MV-4-11 (cell line): ENCODE measurements around the gene MNS1.
"Not testable (repeated sequence)": the region's sequence is repeated elsewhere in the genome, so short reads cannot be mapped to it uniquely, and the experiment has no call there.

Source experiments
- DNase-seq: peaks from one replicate; lab custom pipeline; 2025; lab: John Stamatoyannopoulos, UW

MNS1 gene

GRCh38 chr15:56464893-56465520 is at the start of gene MNS1:
MNS1 (minus strand) TSS chr15:56465137; CDS start chr15:56464972, 165 bp downstream.
- peak; percentile 97 for DNase-seq

GRCh38 chr15:56496635-56497034 is 31.7 kb upstream of the MNS1 start:
- peak; percentile 64 for DNase-seq

GRCh38 chr15:56495533-56495932 is 30.6 kb upstream of the MNS1 start:
- DNase-seq = no peak

GRCh38 chr15:56495053-56495452 is 30.1 kb upstream of the MNS1 start:
- no peak for DNase-seq

- DNase-seq = no peak
Measured at GRCh38 chr15:56492791-56493555, 28.0 kb upstream of the MNS1 start.

- DNase-seq = no peak
Measured at GRCh38 chr15:56492236-56492635, 27.3 kb upstream of the MNS1 start.

- DNase-seq = peak; percentile 54
Measured at GRCh38 chr15:56491110-56491722, 26.3 kb upstream of the MNS1 start.

- DNase-seq = no peak
Measured at GRCh38 chr15:56490461-56490860, 25.5 kb upstream of the MNS1 start.

- DNase-seq = not testable (repeated sequence)
Measured at GRCh38 chr15:56486206-56486605, 21.3 kb upstream of the MNS1 start.

- DNase-seq = not testable (repeated sequence)
Measured at GRCh38 chr15:56485426-56485825, 20.5 kb upstream of the MNS1 start.

GRCh38 chr15:56484287-56484686 is 19.4 kb upstream of the MNS1 start:
- DNase-seq = no peak

- no peak for DNase-seq
Measured at GRCh38 chr15:56475351-56475750, 10.4 kb upstream of the MNS1 start.

GRCh38 chr15:56473017-56473416 is 8.1 kb upstream of the MNS1 start:
- DNase-seq = no peak

GRCh38 chr15:56472278-56472677 is 7.3 kb upstream of the MNS1 start:
- DNase-seq = no peak

- DNase-seq = peak; percentile 57
Measured at GRCh38 chr15:56471440-56472069, 6.6 kb upstream of the MNS1 start.

GRCh38 chr15:56469483-56469882 is 4.5 kb upstream of the MNS1 start:
- peak; percentile 45 for DNase-seq

GRCh38 chr15:56468401-56468800 is 3.5 kb upstream of the MNS1 start:
- DNase-seq = peak; percentile 62

- no peak for DNase-seq
Measured at GRCh38 chr15:56467616-56468015, 2.7 kb upstream of the MNS1 start.

- no peak for DNase-seq
Measured at GRCh38 chr15:56460947-56461346, 4.0 kb downstream of the MNS1 start.

GRCh38 chr15:56460071-56460470 is 4.9 kb downstream of the MNS1 start:
- DNase-seq = peak; percentile 73

- DNase-seq = no peak
Measured at GRCh38 chr15:56459096-56459495, 5.8 kb downstream of the MNS1 start.

- no peak for DNase-seq
Measured at GRCh38 chr15:56456229-56456628, 8.7 kb downstream of the MNS1 start.

GRCh38 chr15:56454836-56455235 is 10.1 kb downstream of the MNS1 start:
- no peak for DNase-seq
